ENCODE measurements around the gene PRR3. TPM values are rescaled to one million over a fixed set of nuclear protein-coding genes. Genes with fewer than 3 reads are reported as not detected.
"Not testable (repeated sequence)": the region's sequence is repeated elsewhere in the genome, so short reads cannot be mapped to it uniquely, and the experiment has no call there.

The PRR3 gene
- total RNA-seq, 1 experiment from 2014 or later = 16.5 TPM

DNA sequence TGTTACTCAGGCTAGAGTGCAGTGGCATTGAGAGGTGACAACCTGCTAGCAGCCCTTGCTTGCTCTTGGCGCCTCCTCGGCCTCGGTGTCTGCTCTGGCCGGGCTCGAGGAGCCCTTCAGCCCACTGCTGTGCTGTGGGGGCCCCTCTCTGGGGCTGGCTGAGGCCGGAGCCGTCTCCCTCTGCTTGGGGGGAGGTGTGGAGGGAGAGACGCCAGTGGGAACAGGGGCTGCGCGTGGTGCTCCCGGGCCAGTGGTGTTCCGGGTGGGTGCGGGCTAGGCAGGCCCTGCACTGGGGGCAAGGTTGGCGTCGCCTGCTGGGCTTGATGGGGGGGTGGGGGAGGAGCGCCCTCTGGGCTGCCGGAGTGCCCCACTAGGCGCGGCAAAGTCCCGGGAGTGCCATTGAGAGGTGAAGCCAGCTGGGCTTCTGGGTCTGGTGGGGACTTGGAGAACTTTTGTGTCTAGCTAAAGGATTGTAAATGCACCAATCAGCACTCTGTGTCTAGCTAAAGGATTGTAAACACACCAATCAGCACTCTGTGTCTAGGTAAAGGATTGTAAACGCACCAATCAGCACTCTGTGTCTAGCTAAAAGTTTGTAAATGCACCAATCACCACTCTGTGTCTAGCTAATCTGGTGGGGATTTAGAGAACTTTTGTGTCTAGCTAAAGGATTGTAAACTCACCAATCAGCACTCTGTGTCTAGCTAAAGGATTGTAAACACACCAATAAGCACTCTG lies 39.2 kb upstream of the PRR3 start:
- BruUV-seq (replicated peaks); ATAC-seq; POLR2A ChIA-PET; DNase-seq (ENCODE audit: low read depth, low spot score); H3K27me3 ChIP-seq (ENCODE audit: control insufficient read depth, insufficient read depth, low read length); H3K4me3 ChIP-seq (ENCODE audit: low read depth in 2 of 2, low read length in 2 of 2); H3K27ac ChIP-seq (ENCODE audit: low read length); in situ Hi-C loops (cut with HindIII; ENCODE audit: low pct_unique_long_range_greater_than_20kb, low sequenced_read_pairs); H3K36me3 ChIP-seq (ENCODE audit: control insufficient read depth, insufficient read depth, low read length); intact Hi-C loops (cut with micrococcal nuclease; ENCODE audit: unreplicated experiment); H3K4me1 ChIP-seq (ENCODE audit: control insufficient read depth, insufficient read depth, low read length); H3K9me3 ChIP-seq (ENCODE audit: control insufficient read depth, insufficient read depth, low read depth, low read length): not testable (repeated sequence)
- CTCF ChIA-PET = interaction anchor here (2.3 kb wide), 1 partner anchor 14 kb away, joined by 10 read pairs; no protein-coding TSS in a partner anchor

DNA sequence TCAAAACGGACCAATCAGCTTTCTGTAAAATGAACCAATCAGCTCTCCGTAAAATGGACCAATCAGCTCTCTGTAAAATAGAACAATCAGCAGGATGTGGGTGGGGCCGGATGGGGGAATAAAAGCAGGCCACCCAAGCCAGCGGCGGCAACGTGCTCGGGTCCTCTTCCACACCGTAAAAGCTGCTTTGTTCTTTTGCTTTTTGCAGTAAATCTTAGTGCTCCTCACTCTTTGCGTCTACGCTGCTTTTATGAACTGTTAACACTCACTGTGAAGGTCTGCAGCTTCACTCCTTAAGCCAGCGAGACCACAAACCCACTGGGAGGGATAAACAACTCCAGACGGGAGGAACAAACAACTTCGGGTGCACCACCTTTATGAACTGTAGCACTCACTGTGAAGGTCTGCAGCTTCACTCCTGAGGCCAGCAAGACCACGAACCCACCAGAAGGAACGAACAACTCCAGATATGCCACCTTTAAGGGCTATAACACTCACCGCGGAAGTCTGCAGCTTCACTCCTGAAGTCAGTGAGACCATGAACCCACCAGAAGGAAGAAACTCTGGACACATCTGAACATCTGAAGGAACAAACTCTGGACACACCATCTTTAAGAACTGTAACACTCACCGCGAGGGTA lies 38.5 kb upstream of the PRR3 start:
- H3K27me3 ChIP-seq (ENCODE audit: control insufficient read depth, insufficient read depth, low read length); H3K4me1 ChIP-seq (ENCODE audit: control insufficient read depth, insufficient read depth, low read length); DNase-seq (ENCODE audit: low read depth, low spot score); in situ Hi-C loops (cut with HindIII; ENCODE audit: low pct_unique_long_range_greater_than_20kb, low sequenced_read_pairs); H3K4me3 ChIP-seq (ENCODE audit: low read depth in 2 of 2, low read length in 2 of 2); H3K27ac ChIP-seq (ENCODE audit: low read length); H3K9me3 ChIP-seq (ENCODE audit: control insufficient read depth, insufficient read depth, low read depth, low read length); ATAC-seq; intact Hi-C loops (cut with micrococcal nuclease; ENCODE audit: unreplicated experiment); BruUV-seq (replicated peaks); H3K36me3 ChIP-seq (ENCODE audit: control insufficient read depth, insufficient read depth, low read length); POLR2A ChIA-PET; CTCF ChIA-PET: not testable (repeated sequence)

DNA sequence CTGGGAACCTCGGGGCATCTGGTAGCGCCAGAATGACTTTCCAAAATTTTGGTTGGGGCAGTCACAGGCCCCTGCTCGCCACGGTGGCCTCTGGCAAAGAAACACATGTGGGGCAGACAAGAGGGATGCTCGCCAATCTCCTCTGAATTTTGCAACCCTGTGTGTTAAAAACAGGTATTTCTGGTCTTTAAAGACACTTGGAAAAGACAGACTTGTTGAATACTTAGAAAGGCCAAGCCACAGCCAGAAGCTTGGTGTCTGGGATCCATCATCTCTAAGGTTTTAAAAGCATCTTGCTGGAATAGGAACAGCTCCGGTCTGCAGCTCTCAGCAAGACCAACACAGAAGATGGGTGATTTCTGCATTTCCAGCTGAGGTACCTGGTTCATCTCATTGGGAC lies 36.6 kb upstream of the PRR3 start:
- ATAC-seq = no peak
- BruUV-seq (replicated peaks) = no TSS peak

DNA sequence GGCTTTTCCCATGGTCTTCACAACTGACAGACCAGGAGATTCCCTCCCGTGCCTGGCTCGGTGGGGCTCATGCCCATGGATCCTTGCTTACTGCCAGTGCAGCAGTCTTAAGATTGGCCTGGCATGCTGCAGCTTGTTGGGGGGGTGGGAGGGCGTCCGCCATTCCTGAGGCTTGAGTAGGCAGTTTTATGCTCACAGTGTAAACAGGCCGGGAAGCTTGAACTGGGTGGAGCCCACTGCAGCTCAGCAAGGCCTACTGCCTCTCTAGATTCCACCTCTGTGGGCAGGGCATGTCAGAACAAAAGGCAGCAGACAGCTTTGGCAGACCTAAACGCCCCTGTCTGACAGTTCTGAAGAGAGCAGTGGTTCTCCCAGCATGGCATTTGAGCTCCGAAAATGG lies 36.0 kb upstream of the PRR3 start:
- ATAC-seq = peak; percentile 31; the same call in 1 of the 2 replicates
- BruUV-seq (replicated peaks); H3K27me3 ChIP-seq (ENCODE audit: control insufficient read depth, insufficient read depth, low read length); H3K4me1 ChIP-seq (ENCODE audit: control insufficient read depth, insufficient read depth, low read length); H3K4me3 ChIP-seq (ENCODE audit: low read depth in 2 of 2, low read length in 2 of 2); H3K9me3 ChIP-seq (ENCODE audit: control insufficient read depth, insufficient read depth, low read depth, low read length); CTCF ChIA-PET; H3K27ac ChIP-seq (ENCODE audit: low read length); DNase-seq (ENCODE audit: low read depth, low spot score); intact Hi-C loops (cut with micrococcal nuclease; ENCODE audit: unreplicated experiment); H3K36me3 ChIP-seq (ENCODE audit: control insufficient read depth, insufficient read depth, low read length); in situ Hi-C loops (cut with HindIII; ENCODE audit: low pct_unique_long_range_greater_than_20kb, low sequenced_read_pairs): not testable (repeated sequence)
- POLR2A ChIA-PET = interaction anchor here (0.7 kb wide), 1 partner anchor 9 kb away, joined by 5 read pairs; no protein-coding TSS in a partner anchor

More for the DNA sequence above, 36.6 kb upstream of the PRR3 start:
- ChIA-PET POLR2A (no interaction called here), CTCF (no interaction called here)
- DNase-seq (ENCODE audit: low read depth, low spot score) = no peak
- H3K27ac ChIP-seq (ENCODE audit: low read length) = no peak overlapping the region
- intact Hi-C loops (cut with micrococcal nuclease; ENCODE audit: unreplicated experiment) = no loop called here
- in situ Hi-C loops (cut with HindIII; ENCODE audit: low pct_unique_long_range_greater_than_20kb, low sequenced_read_pairs) = no loop called here
- no peaks in the 10 kb centered on the region for H3K4me1 ChIP-seq (ENCODE audit: control insufficient read depth, insufficient read depth, low read length)
- H3K36me3 ChIP-seq (ENCODE audit: control insufficient read depth, insufficient read depth, low read length) = no peaks in the 10 kb centered on the region
- H3K27me3 ChIP-seq (ENCODE audit: control insufficient read depth, insufficient read depth, low read length) = no peaks in the 10 kb centered on the region
- no peak overlapping the region for H3K4me3 ChIP-seq (ENCODE audit: low read depth in 2 of 2, low read length in 2 of 2)
- TF ChIP-seq TCF7L2 (IDR thresholded peaks at IDR 0.05; ENCODE audit: low read depth, low read length) = no peak
- TF ChIP-seq, protein P1, sequence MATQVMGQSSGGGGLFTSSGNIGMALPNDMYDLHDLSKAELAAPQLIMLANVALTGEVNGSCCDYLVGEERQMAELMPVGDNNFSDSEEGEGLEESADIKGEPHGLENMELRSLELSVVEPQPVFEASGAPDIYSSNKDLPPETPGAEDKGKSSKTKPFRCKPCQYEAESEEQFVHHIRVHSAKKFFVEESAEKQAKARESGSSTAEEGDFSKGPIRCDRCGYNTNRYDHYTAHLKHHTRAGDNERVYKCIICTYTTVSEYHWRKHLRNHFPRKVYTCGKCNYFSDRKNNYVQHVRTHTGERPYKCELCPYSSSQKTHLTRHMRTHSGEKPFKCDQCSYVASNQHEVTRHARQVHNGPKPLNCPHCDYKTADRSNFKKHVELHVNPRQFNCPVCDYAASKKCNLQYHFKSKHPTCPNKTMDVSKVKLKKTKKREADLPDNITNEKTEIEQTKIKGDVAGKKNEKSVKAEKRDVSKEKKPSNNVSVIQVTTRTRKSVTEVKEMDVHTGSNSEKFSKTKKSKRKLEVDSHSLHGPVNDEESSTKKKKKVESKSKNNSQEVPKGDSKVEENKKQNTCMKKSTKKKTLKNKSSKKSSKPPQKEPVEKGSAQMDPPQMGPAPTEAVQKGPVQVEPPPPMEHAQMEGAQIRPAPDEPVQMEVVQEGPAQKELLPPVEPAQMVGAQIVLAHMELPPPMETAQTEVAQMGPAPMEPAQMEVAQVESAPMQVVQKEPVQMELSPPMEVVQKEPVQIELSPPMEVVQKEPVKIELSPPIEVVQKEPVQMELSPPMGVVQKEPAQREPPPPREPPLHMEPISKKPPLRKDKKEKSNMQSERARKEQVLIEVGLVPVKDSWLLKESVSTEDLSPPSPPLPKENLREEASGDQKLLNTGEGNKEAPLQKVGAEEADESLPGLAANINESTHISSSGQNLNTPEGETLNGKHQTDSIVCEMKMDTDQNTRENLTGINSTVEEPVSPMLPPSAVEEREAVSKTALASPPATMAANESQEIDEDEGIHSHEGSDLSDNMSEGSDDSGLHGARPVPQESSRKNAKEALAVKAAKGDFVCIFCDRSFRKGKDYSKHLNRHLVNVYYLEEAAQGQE (IDR thresholded peaks at IDR 0.05; ENCODE audit: insufficient read depth in 1 of 2, low read depth in 2 of 2, low read length in 1 of 2) = no peak
- TF ChIP-seq SIN3A (IDR thresholded peaks at IDR 0.05; ENCODE audit: borderline replicate concordance, insufficient read depth, low read depth, low read length) = no peak
- TF ChIP-seq, protein P2, sequence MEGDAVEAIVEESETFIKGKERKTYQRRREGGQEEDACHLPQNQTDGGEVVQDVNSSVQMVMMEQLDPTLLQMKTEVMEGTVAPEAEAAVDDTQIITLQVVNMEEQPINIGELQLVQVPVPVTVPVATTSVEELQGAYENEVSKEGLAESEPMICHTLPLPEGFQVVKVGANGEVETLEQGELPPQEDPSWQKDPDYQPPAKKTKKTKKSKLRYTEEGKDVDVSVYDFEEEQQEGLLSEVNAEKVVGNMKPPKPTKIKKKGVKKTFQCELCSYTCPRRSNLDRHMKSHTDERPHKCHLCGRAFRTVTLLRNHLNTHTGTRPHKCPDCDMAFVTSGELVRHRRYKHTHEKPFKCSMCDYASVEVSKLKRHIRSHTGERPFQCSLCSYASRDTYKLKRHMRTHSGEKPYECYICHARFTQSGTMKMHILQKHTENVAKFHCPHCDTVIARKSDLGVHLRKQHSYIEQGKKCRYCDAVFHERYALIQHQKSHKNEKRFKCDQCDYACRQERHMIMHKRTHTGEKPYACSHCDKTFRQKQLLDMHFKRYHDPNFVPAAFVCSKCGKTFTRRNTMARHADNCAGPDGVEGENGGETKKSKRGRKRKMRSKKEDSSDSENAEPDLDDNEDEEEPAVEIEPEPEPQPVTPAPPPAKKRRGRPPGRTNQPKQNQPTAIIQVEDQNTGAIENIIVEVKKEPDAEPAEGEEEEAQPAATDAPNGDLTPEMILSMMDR (IDR thresholded peaks at IDR 0.05) = no peak
- no peak for TF ChIP-seq POLR2AphosphoS5 (IDR thresholded peaks at IDR 0.05; ENCODE audit: low read depth, low read length)
- no peaks in the 10 kb centered on the region for H3K9me3 ChIP-seq (ENCODE audit: control insufficient read depth, insufficient read depth, low read depth, low read length)

DNA sequence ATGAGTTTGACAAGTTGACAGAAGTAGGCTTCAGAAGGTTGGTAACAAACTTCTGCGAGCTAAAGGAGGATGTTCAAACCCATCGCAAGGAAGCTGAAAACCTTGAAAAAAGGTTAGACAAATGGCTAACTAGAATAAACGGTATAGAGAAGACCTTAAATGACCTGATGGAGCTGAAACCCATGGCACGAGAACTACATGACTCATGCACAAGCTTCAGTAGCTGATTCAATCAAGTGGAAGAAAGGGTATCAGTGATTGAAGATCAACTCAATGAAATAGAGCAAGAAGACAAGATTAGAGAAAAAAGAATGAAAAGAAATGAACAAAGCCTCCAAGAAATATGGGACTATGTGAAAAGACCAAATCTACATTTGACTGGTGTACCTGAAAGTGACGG lies 35.1 kb upstream of the PRR3 start:
- H3K27ac ChIP-seq (ENCODE audit: low read length); H3K27me3 ChIP-seq (ENCODE audit: control insufficient read depth, insufficient read depth, low read length); H3K4me1 ChIP-seq (ENCODE audit: control insufficient read depth, insufficient read depth, low read length); intact Hi-C loops (cut with micrococcal nuclease; ENCODE audit: unreplicated experiment); ATAC-seq; CTCF ChIA-PET; BruUV-seq (replicated peaks); H3K4me3 ChIP-seq (ENCODE audit: low read depth in 2 of 2, low read length in 2 of 2); in situ Hi-C loops (cut with HindIII; ENCODE audit: low pct_unique_long_range_greater_than_20kb, low sequenced_read_pairs); DNase-seq (ENCODE audit: low read depth, low spot score); H3K9me3 ChIP-seq (ENCODE audit: control insufficient read depth, insufficient read depth, low read depth, low read length); H3K36me3 ChIP-seq (ENCODE audit: control insufficient read depth, insufficient read depth, low read length): not testable (repeated sequence)
- POLR2A ChIA-PET = interaction anchor here (0.7 kb wide), 1 partner anchor 10 kb away, joined by 5 read pairs; no protein-coding TSS in a partner anchor

All from Panc1 (cell line).